HepG2 (cell line): ENCODE data around the gene SERTAD1. TPM values are rescaled to one million over a fixed set of nuclear protein-coding genes. Genes with fewer than 3 reads are reported as not detected.

ENCODE experiments used
- FOSL2 ChIP-seq: sonication (generic); formaldehyde crosslinking; IDR thresholded peaks from 2 replicates; pipeline ENCODE4 v1.4.0; 2020; ENCODE audit warnings: missing genetic modification reagents
- FOXA1 ChIP-seq, 2 experiments: fragments of 450-650 bp in 1 of 2; sonication (generic) in 1 of 2; formaldehyde crosslinking in 1 of 2; IDR thresholded peaks; 2 replicates each; pipeline versions ENCODE4 v1.4.0 to v1.6.1; 2016 to 2020; ENCODE audit warnings: missing genetic modification reagents in 1 of 2
- FOXM1 ChIP-seq: sonication (generic); formaldehyde crosslinking; IDR thresholded peaks from 2 replicates; pipeline ENCODE4 v1.5.0; 2020; ENCODE audit warnings: missing genetic modification reagents
- KDM5A ChIP-seq: fragments of 200-600 bp; sonication (generic); IDR thresholded peaks from 2 replicates; pipeline ENCODE4 v1.7.0; 2018; ENCODE audit warnings: antibody characterized with exemption, mild to moderate bottlenecking, low read length, borderline replicate concordance
- MYNN ChIP-seq: sonication (generic); formaldehyde crosslinking; IDR thresholded peaks from 2 replicates; pipeline ENCODE4 v1.4.0; 2020; ENCODE audit warnings: mild to moderate bottlenecking, low read depth, missing genetic modification reagents
- MZF1 ChIP-seq: sonication (generic); formaldehyde crosslinking; IDR thresholded peaks from 2 replicates; pipeline ENCODE4 v1.8.1; 2023; ENCODE audit warnings: mild to moderate bottlenecking, missing genetic modification reagents, borderline replicate concordance
- PITX1 ChIP-seq: sonication (generic); formaldehyde crosslinking; IDR thresholded peaks from 2 replicates; pipeline ENCODE4 v1.5.1; 2020; ENCODE audit warnings: mild to moderate bottlenecking, missing genetic modification reagents
- RXRB ChIP-seq: IDR thresholded peaks from 2 replicates; pipeline ENCODE4 v1.6.1; 2016; ENCODE audit warnings: borderline replicate concordance, missing genetic modification reagents, missing compliant biosample characterization
- SIX1 ChIP-seq: sonication (generic); formaldehyde crosslinking; IDR thresholded peaks from 2 replicates; pipeline ENCODE4 v1.4.0; 2020; ENCODE audit warnings: missing genetic modification reagents, borderline replicate concordance
- SP5 ChIP-seq: IDR thresholded peaks from 2 replicates; pipeline ENCODE4 v1.6.1; 2016; ENCODE audit warnings: low read depth, borderline replicate concordance
- SRSF9 ChIP-seq: fragments of 200-400 bp; formaldehyde crosslinking; IDR thresholded peaks from 2 replicates; pipeline ENCODE4 v1.6.1; 2018; ENCODE audit warnings: borderline replicate concordance, mild to moderate bottlenecking, low read depth, low read length; ENCODE audit not compliant: insufficient read depth, poor library complexity, severe bottlenecking
- ZMYM4 ChIP-seq: sonication (generic); formaldehyde crosslinking; IDR thresholded peaks from 2 replicates; pipeline ENCODE4 v1.8.1; 2023; ENCODE audit warnings: mild to moderate bottlenecking, missing genetic modification reagents
- ZNF652 ChIP-seq: IDR thresholded peaks from 2 replicates; pipeline ENCODE4 v1.6.1; 2016; ENCODE audit warnings: low read depth, borderline replicate concordance
- ZSCAN29 ChIP-seq: sonication (generic); formaldehyde crosslinking; conservative IDR thresholded peaks from 2 replicates; pipeline ENCODE4 v1.4.0; 2020; ENCODE audit warnings: mild to moderate bottlenecking, missing genetic modification reagents
- polyA plus RNA-seq, 8 experiments: library from polyadenylated mRNA; depleted of rRNA in 3 of 8; stranded (reverse) in 7 of 8; unstranded in 1 of 8; fragments of >200 nt; fragmentation: Illumina TruSeq in 4 of 8; extraction: Trizol in 4 of 8; gene quantifications; 2 replicates each; pipeline versions ENCODE4 v1.2.1 to v1.2.3, GENCODE V29; 2011 to 2016; ENCODE audit warnings: low read depth in 4 of 8, missing spikeins in 1 of 8, mixed read lengths in 1 of 8; ENCODE audit not compliant: insufficient read depth in 1 of 8
- total RNA-seq, 5 experiments: library from RNA; depleted of rRNA; stranded (reverse); fragments of >200 nt; fragmentation: Illumina TruSeq; extraction: Trizol; gene quantifications; 2 replicates each; pipeline ENCODE4 v1.2.3, GENCODE V29; 2016; ENCODE audit warnings: low read depth in 1 of 5
- TF ChIP-seq, protein P1 (sequence below): sonication (generic); formaldehyde crosslinking; IDR thresholded peaks from 2 replicates; pipeline ENCODE4 v1.5.0; 2020; ENCODE audit warnings: mild to moderate bottlenecking, missing genetic modification reagents
- TF ChIP-seq, protein P2 (sequence below): sonication (generic); formaldehyde crosslinking; IDR thresholded peaks from 2 replicates; pipeline ENCODE4 v1.4.0; 2020; ENCODE audit warnings: missing genetic modification reagents, borderline replicate concordance
- TF ChIP-seq, protein P3 (sequence below): sonication (generic); formaldehyde crosslinking; IDR thresholded peaks from 2 replicates; pipeline ENCODE4 v1.5.1; 2020; ENCODE audit warnings: missing genetic modification reagents, mild to moderate bottlenecking, borderline replicate concordance
- TF ChIP-seq, protein P4 (sequence below): IDR thresholded peaks from 2 replicates; pipeline ENCODE4 v1.6.1; 2012; ENCODE audit warnings: low read depth, low read length, improper control_type of control experiment
- TF ChIP-seq, protein P5 (sequence below): IDR thresholded peaks from 2 replicates; pipeline ENCODE4 v1.6.1; 2016; ENCODE audit warnings: missing compliant biosample characterization, missing genetic modification reagents, borderline replicate concordance

SERTAD1 gene
- total and polyA plus RNA-seq, 2 of the 13 experiments (the other 11 are each of a cell fraction or from before 2014, with no cell fraction given): 4.3 to 4.5 TPM

DNA sequence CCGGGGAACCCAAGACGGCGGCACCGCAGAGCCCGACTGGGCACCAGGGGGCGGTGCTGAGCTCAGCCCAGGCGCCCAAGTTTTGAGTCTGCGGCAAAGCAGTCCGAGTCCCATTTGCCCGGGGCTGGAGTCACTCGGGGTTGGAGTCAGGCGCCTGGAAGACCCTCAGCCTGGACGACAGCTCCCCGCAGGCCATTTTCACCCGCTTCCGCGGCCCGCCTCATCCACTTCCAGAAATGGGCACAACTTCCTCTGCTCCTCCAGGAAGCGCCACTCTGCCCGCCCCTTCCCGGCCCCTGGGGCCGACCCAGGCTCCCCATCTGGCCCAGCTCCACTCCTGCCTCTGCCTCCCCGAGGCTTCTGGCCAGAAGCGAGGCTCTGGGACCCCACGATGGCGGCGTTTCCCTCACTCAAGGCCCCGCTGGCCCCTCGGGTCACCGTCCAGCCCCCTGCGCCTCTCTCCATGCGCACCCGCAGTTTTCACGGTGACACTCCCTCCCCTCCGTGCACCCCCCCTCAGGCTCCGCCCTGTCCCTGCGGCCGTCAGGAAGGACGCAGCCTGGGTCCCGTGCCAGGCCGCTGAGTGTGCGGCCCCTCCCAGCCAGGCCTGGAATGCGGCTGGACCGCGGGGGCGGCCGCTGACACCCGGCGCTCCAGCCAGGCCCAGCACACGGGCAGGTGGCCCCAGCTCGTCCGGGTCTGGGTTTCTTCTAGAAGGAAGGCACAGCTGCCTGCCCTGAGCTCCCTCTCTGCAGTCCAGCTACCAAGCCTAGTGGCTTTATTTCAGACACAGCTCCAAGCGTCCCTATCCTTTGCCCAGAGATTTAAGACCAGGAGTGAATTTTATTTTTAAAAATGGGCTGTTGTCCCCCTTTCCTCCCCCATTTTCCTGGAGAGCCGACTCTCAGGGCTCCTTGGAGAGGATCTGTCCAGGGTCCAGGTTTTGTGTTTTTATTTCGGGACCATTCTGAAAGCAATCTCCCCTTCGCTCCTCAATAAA, 4.7 kb downstream of the SERTAD1 start (continued):
- no peak for TF ChIP-seq FOXA1 (IDR thresholded peaks at IDR 0.05)
- TF ChIP-seq FOXA1 (CRISPR knock-in tag; IDR thresholded peaks at IDR 0.05): no peak
- TF ChIP-seq FOSL2 (CRISPR knock-in tag): peak; percentile 80
- TF ChIP-seq, protein P1, sequence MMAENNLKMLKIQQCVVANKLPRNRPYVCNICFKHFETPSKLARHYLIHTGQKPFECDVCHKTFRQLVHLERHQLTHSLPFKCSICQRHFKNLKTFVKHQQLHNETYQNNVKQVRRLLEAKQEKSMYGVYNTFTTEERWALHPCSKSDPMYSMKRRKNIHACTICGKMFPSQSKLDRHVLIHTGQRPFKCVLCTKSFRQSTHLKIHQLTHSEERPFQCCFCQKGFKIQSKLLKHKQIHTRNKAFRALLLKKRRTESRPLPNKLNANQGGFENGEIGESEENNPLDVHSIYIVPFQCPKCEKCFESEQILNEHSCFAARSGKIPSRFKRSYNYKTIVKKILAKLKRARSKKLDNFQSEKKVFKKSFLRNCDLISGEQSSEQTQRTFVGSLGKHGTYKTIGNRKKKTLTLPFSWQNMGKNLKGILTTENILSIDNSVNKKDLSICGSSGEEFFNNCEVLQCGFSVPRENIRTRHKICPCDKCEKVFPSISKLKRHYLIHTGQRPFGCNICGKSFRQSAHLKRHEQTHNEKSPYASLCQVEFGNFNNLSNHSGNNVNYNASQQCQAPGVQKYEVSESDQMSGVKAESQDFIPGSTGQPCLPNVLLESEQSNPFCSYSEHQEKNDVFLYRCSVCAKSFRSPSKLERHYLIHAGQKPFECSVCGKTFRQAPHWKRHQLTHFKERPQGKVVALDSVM (CRISPR knock-in tag): peak; percentile 49
- TF ChIP-seq, protein P2, sequence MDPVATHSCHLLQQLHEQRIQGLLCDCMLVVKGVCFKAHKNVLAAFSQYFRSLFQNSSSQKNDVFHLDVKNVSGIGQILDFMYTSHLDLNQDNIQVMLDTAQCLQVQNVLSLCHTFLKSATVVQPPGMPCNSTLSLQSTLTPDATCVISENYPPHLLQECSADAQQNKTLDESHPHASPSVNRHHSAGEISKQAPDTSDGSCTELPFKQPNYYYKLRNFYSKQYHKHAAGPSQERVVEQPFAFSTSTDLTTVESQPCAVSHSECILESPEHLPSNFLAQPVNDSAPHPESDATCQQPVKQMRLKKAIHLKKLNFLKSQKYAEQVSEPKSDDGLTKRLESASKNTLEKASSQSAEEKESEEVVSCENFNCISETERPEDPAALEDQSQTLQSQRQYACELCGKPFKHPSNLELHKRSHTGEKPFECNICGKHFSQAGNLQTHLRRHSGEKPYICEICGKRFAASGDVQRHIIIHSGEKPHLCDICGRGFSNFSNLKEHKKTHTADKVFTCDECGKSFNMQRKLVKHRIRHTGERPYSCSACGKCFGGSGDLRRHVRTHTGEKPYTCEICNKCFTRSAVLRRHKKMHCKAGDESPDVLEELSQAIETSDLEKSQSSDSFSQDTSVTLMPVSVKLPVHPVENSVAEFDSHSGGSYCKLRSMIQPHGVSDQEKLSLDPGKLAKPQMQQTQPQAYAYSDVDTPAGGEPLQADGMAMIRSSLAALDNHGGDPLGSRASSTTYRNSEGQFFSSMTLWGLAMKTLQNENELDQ (CRISPR knock-in tag): no peak
- 0 out of 2 replicates have a peak, but pooled peaks have one; percentile 47 for TF ChIP-seq MZF1 (CRISPR knock-in tag)
- peak; percentile 65; the same call in 1 of the 2 replicates for TF ChIP-seq ZMYM4 (CRISPR knock-in tag)
- no peak for TF ChIP-seq FOXM1
- no peak for TF ChIP-seq MYNN
- TF ChIP-seq, protein P3, sequence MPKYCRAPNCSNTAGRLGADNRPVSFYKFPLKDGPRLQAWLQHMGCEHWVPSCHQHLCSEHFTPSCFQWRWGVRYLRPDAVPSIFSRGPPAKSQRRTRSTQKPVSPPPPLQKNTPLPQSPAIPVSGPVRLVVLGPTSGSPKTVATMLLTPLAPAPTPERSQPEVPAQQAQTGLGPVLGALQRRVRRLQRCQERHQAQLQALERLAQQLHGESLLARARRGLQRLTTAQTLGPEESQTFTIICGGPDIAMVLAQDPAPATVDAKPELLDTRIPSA (CRISPR knock-in tag): no peak
- TF ChIP-seq PITX1 (CRISPR knock-in tag): peak; percentile 42
- TF ChIP-seq SP5 (CRISPR knock-in tag): peak; percentile 88
- no peak; the same call in 1 of the 2 replicates for TF ChIP-seq KDM5A
- TF ChIP-seq SRSF9: no peak
- no peak for TF ChIP-seq ZNF652 (CRISPR knock-in tag)
- TF ChIP-seq SIX1 (CRISPR knock-in tag): 0 out of 2 replicates have a peak, but pooled peaks have one; percentile 3
- TF ChIP-seq, protein P4, sequence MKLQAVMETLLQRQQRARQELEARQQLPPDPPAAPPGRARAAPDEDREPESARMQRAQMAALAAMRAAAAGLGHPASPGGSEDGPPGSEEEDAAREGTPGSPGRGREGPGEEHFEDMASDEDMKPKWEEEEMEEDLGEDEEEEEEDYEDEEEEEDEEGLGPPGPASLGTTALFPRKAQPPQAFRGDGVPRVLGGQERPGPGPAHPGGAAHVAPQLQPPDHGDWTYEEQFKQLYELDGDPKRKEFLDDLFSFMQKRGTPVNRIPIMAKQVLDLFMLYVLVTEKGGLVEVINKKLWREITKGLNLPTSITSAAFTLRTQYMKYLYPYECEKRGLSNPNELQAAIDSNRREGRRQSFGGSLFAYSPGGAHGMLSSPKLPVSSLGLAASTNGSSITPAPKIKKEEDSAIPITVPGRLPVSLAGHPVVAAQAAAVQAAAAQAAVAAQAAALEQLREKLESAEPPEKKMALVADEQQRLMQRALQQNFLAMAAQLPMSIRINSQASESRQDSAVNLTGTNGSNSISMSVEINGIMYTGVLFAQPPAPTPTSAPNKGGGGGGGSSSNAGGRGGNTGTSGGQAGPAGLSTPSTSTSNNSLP: no peak
- TF ChIP-seq, protein P5, sequence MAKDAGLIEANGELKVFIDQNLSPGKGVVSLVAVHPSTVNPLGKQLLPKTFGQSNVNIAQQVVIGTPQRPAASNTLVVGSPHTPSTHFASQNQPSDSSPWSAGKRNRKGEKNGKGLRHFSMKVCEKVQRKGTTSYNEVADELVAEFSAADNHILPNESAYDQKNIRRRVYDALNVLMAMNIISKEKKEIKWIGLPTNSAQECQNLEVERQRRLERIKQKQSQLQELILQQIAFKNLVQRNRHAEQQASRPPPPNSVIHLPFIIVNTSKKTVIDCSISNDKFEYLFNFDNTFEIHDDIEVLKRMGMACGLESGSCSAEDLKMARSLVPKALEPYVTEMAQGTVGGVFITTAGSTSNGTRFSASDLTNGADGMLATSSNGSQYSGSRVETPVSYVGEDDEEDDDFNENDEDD (CRISPR knock-in tag): peak; percentile 35; the same call in 1 of the 2 replicates
- TF ChIP-seq RXRB (CRISPR knock-in tag): no peak; the same call in 1 of the 2 replicates
- no peak for TF ChIP-seq ZSCAN29 (CRISPR knock-in tag)
